HG03280 (cell line): ENCODE measurements around the gene SUPT6H.

ENCODE experiments used
- ATAC-seq: cut with Tn5 transposase; IDR thresholded peaks from one replicate; pipeline ENCODE4 v1.9.1; 2021; ENCODE audit warnings: mild to moderate bottlenecking, moderate library complexity; ENCODE audit not compliant: unreplicated experiment

Gene SUPT6H

DNA sequence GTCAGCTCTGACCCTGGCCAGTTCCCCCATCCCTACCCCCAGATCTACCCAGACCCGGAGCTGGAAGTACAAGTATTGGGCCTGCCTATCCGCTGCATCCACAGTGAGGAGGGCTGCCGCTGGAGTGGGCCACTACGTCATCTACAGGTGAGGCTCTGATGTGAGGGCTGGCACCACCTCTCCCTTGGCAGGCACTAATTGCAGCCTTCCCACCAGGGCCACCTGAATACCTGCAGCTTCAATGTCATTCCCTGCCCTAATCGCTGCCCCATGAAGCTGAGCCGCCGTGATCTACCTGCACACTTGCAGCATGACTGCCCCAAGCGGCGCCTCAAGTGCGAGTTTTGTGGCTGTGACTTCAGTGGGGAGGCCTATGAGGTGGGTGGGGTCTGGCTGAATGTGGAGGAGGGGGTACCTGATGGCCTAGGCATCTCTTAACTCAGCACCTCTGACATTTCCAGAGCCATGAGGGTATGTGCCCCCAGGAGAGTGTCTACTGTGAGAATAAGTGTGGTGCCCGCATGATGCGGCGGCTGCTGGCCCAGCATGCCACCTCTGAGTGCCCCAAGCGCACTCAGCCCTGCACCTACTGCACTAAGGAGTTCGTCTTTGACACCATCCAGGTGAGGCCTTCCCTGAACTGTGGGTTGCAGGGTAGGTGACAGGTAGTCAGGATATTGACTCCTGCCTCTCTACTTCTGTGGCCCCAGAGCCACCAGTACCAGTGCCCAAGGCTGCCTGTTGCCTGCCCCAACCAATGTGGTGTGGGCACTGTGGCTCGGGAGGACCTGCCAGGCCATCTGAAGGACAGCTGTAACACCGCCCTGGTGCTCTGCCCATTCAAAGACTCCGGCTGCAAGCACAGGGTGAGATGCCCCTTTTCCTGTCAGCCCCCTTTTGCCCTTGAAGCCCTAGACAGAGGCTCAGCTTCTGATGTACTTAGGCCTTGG is 86.1 kb downstream of the SUPT6H start:
- ATAC-seq, result no peak

DNA sequence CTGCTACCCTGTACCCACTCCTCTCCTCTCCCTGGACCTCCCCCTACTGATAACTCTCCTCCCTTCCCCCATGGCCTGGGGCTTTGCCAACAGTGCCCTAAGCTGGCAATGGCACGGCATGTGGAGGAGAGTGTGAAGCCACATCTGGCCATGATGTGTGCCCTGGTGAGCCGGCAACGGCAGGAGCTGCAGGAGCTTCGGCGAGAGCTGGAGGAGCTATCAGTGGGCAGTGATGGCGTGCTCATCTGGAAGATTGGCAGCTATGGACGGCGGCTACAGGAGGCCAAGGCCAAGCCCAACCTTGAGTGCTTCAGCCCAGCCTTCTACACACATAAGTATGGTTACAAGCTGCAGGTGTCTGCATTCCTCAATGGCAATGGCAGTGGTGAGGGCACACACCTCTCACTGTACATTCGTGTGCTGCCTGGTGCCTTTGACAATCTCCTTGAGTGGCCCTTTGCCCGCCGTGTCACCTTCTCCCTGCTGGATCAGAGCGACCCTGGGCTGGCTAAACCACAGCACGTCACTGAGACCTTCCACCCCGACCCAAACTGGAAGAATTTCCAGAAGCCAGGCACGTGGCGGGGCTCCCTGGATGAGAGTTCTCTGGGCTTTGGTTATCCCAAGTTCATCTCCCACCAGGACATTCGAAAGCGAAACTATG is 87.0 kb downstream of the SUPT6H start:
- no peak for ATAC-seq

- ATAC-seq, result no peak
Observed at GRCh38 chr17:28749516-28750177, 87.6 kb downstream of the SUPT6H start.

GRCh38 chr17:28750178-28751047 is 88.4 kb downstream of the SUPT6H start:
- peak; percentile 70 for ATAC-seq

GRCh38 chr17:28751600-28752366 is 89.8 kb downstream of the SUPT6H start:
- ATAC-seq, result no peak
